G401 (cell line): ENCODE data around the gene FBXW7. TPM values are rescaled to one million over a fixed set of nuclear protein-coding genes. Genes with fewer than 3 reads are reported as not detected.

Source experiments
- DNase-seq: peaks from one replicate; pipeline ENCODE4 v3.0.0-alpha.2; 2015; ENCODE audit warnings: low spot score
- in situ Hi-C: cut with HindIII; loops from 2 replicates; pipeline ENCODE4 v1.10.0; 2016; ENCODE audit warnings: low sequenced_read_pairs, mixed read lengths
- total RNA-seq: library from RNA; depleted of rRNA; stranded (reverse); fragments of >200 nt; shearing (Covaris generic); gene quantifications from 2 replicates; pipeline ENCODE4 v1.2.3, GENCODE V29; 2014

The FBXW7 gene
- total RNA-seq, 1 experiment from 2014 or later: 59.5 TPM

GRCh38 chr4:152485726-152486276 is 50.1 kb downstream of the FBXW7 start:
- no peak for DNase-seq
- in situ Hi-C loops: no loop called here

GRCh38 chr4:152482211-152482610 is 53.7 kb downstream of the FBXW7 start:
- in situ Hi-C loops: no loop called here
- no peak for DNase-seq

- DNase-seq: no peak
- in situ Hi-C loops: no loop called here
Observed at GRCh38 chr4:152480901-152481300, 55.0 kb downstream of the FBXW7 start.

GRCh38 chr4:152480326-152480725 is 55.6 kb downstream of the FBXW7 start:
- DNase-seq: no peak
- in situ Hi-C loops: no loop called here

- in situ Hi-C loops: no loop called here
Observed at GRCh38 chr4:152479428-152480026, 56.4 kb downstream of the FBXW7 start.

GRCh38 chr4:152478461-152479237 is 57.2 kb downstream of the FBXW7 start:
- in situ Hi-C loops: no loop called here
- no peak for DNase-seq

More at GRCh38 chr4:152479428-152480026, 56.4 kb downstream of the FBXW7 start:
- no peak for DNase-seq

GRCh38 chr4:152476796-152477195 is 59.1 kb downstream of the FBXW7 start:
- in situ Hi-C loops: no loop called here
- DNase-seq: no peak

GRCh38 chr4:152471251-152471792 is 64.6 kb downstream of the FBXW7 start:
- no peak for DNase-seq
- in situ Hi-C loops: no loop called here

- in situ Hi-C loops: no loop called here
- DNase-seq: no peak
Observed at GRCh38 chr4:152468408-152468807, 67.5 kb downstream of the FBXW7 start.

- no peak for DNase-seq
- in situ Hi-C loops: no loop called here
Observed at GRCh38 chr4:152467101-152467500, 68.8 kb downstream of the FBXW7 start.

GRCh38 chr4:152464030-152464823 is 71.7 kb downstream of the FBXW7 start:
- in situ Hi-C loops: no loop called here
- DNase-seq: no peak

- DNase-seq: no peak
- in situ Hi-C loops: no loop called here
Observed at GRCh38 chr4:152463562-152463961, 72.3 kb downstream of the FBXW7 start.

- in situ Hi-C loops: no loop called here
- DNase-seq: no peak
Observed at GRCh38 chr4:152462695-152463094, 73.2 kb downstream of the FBXW7 start.

GRCh38 chr4:152462047-152462446 is 73.8 kb downstream of the FBXW7 start:
- in situ Hi-C loops: no loop called here
- DNase-seq: no peak

GRCh38 chr4:152460488-152460887 is 75.4 kb downstream of the FBXW7 start:
- in situ Hi-C loops: no loop called here
- no peak for DNase-seq

- in situ Hi-C loops: no loop called here
Observed at GRCh38 chr4:152459326-152459725, 76.6 kb downstream of the FBXW7 start.

GRCh38 chr4:152458801-152459302 is 77.0 kb downstream of the FBXW7 start:
- in situ Hi-C loops: no loop called here
- DNase-seq: no peak

More at GRCh38 chr4:152459326-152459725, 76.6 kb downstream of the FBXW7 start:
- no peak for DNase-seq

GRCh38 chr4:152456609-152457008 is 79.3 kb downstream of the FBXW7 start:
- in situ Hi-C loops: no loop called here
- DNase-seq: no peak

GRCh38 chr4:152455311-152455710 is 80.6 kb downstream of the FBXW7 start:
- no peak for DNase-seq
- in situ Hi-C loops: no loop called here
